HG03103 (cell line): ENCODE results near the gene PAPSS1.
"Not testable (repeated sequence)": the region's sequence is repeated elsewhere in the genome, so short reads cannot be mapped to it uniquely, and the experiment has no call there.

ENCODE experiments used
- ATAC-seq: cut with Tn5 transposase; IDR thresholded peaks from one replicate; pipeline ENCODE4 v1.9.1; 2021; ENCODE audit warnings: low read depth; ENCODE audit not compliant: unreplicated experiment

Gene PAPSS1

DNA sequence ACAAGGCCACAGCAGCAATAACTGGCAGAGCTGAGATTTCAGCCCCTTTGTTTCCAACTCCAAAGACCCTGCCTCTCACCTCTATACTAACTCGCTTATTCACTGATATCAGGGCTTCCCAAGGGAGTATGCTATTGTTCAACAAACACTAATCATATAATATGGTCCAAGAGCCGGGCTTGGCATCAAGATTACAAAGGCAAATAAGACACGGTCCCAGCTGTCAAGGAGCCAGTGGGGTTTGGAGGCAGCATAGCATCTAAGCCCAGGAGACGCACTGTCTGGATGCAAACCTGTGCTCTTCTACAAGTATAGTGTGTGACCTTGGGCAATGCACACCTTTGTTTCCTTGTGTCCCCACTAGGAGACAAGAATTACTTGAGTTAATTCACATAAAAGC is 28.7 kb downstream of the PAPSS1 start:
- no peak for ATAC-seq

GRCh38 chr4:107689912-107690587 is 30.0 kb downstream of the PAPSS1 start:
- no peak for ATAC-seq

GRCh38 chr4:107688421-107688820 is 31.6 kb downstream of the PAPSS1 start:
- ATAC-seq: no peak

DNA sequence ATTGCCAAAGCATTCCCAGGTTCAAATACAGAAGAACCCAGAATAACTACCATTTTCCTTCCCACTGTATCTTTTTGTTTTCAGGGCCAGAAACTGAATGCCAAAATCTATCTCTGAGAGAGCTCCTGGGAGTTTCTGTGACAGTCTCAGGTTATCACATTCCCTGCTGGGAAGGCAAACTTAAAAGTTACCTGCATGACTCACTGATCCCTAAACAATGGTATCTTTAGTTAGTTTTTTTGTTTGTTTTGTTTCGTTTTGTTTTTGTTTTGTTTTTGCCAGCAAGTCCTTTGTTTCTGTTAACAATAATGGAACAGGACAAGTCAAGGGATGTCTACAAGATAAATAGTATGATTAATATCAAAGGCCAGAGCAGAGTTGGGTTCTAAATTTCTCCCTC is 34.3 kb downstream of the PAPSS1 start:
- ATAC-seq: no peak

- ATAC-seq: no peak
These were observed 36.2 kb downstream of the PAPSS1 start for GRCh38 chr4:107683873-107684272.

GRCh38 chr4:107682306-107682705 is 37.7 kb downstream of the PAPSS1 start:
- ATAC-seq: no peak

DNA sequence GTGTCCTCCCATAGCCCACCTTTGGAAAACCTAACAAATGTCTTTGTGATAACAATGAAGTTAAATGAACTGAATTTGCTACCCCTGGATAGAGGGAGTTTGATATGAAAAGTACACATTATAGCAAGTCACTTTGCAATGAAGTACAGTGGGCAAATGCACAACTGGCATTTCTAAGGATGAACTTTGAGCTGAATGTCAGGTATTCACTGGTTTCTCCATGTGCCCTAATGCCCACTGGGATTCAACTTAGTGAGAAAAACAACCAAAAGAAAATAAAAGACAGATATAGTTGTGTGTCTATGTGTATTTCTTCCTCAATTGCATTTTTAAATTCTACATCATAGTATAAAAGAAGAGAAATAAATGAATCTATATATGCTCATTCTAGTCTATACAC is 51.0 kb downstream of the PAPSS1 start:
- ATAC-seq: no peak

GRCh38 chr4:107666134-107666533 is 53.9 kb downstream of the PAPSS1 start:
- no peak for ATAC-seq

- no peak for ATAC-seq
These were observed 55.0 kb downstream of the PAPSS1 start for GRCh38 chr4:107665001-107665400.

DNA sequence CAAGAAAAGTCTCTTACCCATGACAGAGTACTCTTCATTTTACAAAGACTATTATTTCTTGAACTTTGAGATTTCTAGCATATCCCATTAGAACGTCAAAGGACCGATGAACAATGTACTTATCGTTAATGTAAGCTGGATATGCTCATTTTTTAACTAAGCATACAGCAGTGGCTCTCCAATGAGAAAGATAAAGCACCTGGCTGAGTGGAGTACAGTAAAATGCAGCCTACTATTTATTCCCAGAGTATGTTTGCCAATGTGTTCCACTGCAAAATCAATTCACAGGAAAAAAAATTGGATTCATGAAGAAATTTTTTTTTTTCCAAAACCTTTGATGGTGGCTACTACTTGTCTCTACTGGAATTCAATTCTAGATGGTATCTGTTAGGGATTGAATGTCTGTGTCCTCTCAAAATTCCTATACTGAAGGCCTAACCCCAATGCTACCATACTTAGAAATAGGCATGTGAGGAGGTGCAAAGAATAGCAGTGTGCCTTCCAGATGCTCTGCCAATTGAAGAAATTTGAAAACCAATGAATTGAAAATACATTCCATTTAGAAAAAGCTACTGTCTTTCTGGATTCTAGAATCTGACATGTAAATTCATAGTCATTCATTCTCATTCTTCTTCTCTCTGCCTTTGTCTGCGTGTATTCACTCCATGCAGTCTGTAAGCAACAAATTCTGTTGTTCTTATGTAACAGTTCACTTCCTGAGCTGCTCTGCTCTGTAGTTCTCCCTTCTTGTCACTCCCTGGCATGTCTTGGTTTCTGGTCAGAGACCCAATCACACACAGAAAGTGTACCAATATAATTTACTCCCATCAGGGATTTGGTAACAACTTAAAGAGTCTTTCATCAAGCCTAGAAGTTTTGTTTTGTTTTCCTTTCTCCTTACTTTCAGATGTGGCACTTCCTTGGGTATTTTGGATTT is 61.4 kb downstream of the PAPSS1 start:
- no peak for ATAC-seq

DNA sequence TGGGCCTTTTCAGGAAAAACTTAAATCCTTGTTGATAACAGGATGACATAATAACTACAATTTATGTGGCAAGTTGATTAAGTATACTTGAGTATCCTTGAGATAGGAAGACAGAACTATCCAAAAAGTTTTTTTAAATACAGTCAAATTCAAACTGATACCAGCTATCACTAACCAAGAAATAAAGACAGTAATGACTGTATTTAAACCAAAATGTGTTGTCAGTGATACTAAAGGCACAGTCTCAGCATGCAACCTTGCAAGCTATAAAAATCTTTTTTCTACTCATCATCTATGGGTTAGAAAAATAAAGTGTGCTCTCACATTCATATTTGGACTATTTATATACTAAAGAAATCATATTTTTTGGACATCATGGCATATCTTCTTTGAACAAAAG is 64.7 kb downstream of the PAPSS1 start:
- no peak for ATAC-seq

- ATAC-seq: no peak
These were observed 65.3 kb downstream of the PAPSS1 start for GRCh38 chr4:107654694-107655093.

DNA sequence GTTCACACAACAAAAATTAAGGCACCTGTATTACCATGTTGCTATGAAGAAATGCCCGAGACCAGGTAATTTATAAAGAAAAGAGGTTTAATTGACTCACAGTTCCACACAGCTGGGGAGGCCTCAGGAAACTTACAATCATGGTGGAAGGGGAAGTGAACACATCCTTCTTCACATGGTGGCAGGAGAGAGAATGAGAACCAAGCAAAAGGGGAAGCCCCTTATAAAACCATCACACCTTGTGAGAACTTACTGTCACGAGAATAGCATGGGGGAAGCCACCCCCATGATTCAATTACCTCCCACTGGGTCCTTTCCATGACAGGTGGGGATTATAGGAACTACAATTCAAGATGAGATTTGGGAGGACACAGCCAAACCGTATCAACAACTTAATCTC is 68.6 kb downstream of the PAPSS1 start:
- ATAC-seq: not testable (repeated sequence)

DNA sequence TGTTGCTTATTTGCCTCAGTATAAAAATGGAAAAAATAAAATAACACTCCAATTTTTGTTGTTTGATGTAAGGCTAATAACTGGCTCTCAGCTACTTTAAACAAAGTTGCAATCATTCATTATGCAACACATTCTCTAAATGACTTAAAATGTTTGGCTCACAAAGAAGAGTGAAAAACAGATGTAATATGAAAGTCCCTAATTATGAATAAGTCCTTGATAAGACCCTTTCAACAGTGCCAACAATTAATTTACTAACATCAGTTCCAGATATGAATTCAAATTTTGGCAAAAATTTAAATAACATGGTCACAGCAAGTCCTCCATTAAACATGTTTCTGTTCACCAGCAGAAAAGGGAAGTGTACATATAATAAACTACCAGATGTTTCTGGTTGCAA is 69.8 kb downstream of the PAPSS1 start:
- ATAC-seq: no peak

GRCh38 chr4:107648178-107648991 is 71.6 kb downstream of the PAPSS1 start:
- ATAC-seq: no peak

GRCh38 chr4:107647591-107647990 is 72.4 kb downstream of the PAPSS1 start:
- no peak for ATAC-seq

GRCh38 chr4:107645604-107646003 is 74.4 kb downstream of the PAPSS1 start:
- no peak for ATAC-seq

- ATAC-seq: no peak
These were observed 77.0 kb downstream of the PAPSS1 start for GRCh38 chr4:107643021-107643420.

DNA sequence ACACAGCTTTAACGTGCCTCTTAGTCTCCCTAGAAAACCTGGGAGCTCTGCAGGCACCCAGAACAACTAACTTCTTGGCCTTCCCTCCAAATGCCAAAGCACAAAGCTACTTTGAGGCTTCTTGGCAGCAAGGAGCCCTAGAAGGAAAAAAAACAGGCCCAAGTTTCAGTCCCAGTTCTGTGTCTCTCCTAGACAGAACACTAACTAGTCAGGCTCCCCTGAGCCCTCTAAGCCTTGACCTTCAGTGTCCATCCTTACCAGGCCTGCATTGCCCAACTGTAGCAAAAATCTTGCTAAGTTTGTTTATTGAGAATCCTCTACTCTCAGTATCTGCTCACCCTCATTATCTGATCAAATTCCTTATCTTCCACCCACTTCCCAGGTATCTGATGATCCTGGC is 79.2 kb downstream of the PAPSS1 start:
- ATAC-seq: no peak

DNA sequence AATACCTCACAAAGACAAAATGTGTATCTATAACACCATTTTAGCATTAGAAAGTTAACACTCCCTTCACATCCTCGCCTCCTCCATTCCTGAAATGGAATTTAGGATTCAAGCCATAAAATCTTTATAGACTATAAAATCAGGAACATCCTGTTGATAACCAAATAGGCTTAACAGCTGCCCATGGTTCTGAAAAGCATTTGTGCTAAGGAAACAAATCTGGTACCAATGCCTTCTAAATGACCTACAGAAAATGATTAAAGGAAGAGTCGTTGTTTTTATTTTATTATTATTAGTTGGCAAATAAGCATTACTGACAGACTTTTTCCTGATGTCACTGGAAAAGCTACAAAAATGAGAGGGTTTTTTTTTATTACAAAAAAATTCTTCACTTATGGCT is 79.8 kb downstream of the PAPSS1 start:
- ATAC-seq: no peak

GRCh38 chr4:107635735-107636134 is 84.3 kb downstream of the PAPSS1 start:
- ATAC-seq: no peak
